IMR-90 (cell line): ENCODE results near the gene MYCBP2.
A peak's percentile ranks its signal among the peaks of the same experiment; 100 is the strongest.

ENCODE experiments used
- BHLHE40 ChIP-seq: fragments of 150-350 bp; IDR thresholded peaks from 2 replicates; pipeline ENCODE4 v1.6.1; 2016; ENCODE audit warnings: mild to moderate bottlenecking, low read depth, low read length
- CTCF ChIP-seq: conservative IDR thresholded peaks from 2 replicates; pipeline ENCODE4 v1.5.1; 2012; ENCODE audit warnings: mild to moderate bottlenecking, low read depth, low read length, improper control_type of control experiment
- MAFK ChIP-seq: IDR thresholded peaks from 2 replicates; pipeline ENCODE4 v1.6.1; 2012; ENCODE audit warnings: low read depth, low read length, improper control_type of control experiment
- MXI1 ChIP-seq: IDR thresholded peaks from 2 replicates; pipeline ENCODE4 v1.6.1; 2012; ENCODE audit warnings: low read depth, mild to moderate bottlenecking, low read length, moderate library complexity, borderline replicate concordance
- POLR2A ChIP-seq: IDR thresholded peaks from 2 replicates; pipeline ENCODE4 v1.6.1; 2012; ENCODE audit warnings: mild to moderate bottlenecking, low read depth, low read length
- RAD21 ChIP-seq: IDR thresholded peaks from 2 replicates; pipeline ENCODE4 v1.6.1; 2012; ENCODE audit warnings: low read length, improper control_type of control experiment
- RFX5 ChIP-seq: IDR thresholded peaks from 2 replicates; pipeline ENCODE4 v1.8.0; 2012; ENCODE audit warnings: low read depth, mild to moderate bottlenecking, low read length, moderate library complexity

GRCh38 chr13:77274126-77274525 lies 52.8 kb downstream of the MYCBP2 start:
- 0 out of 2 replicates have a peak, but pooled peaks have one; percentile 4 for TF ChIP-seq CTCF
- TF ChIP-seq RFX5: no peak
- TF ChIP-seq MAFK: no peak
- no peak for TF ChIP-seq BHLHE40
- TF ChIP-seq POLR2A: no peak
- no peak for TF ChIP-seq MXI1
- no peak for TF ChIP-seq RAD21
